Adrenal gland (tissue), 5 donors: ENCODE data around the gene TPST1.

Experiments
- CTCF ChIP-seq, 6 experiments: fragments of 450-650 bp in 4 of 6; fragments of 200-600 bp in 2 of 6; sonication (generic) in 1 of 6; IDR thresholded peaks; 1 replicate in 5 of 6; 2 replicates in 1 of 6; pipeline versions ENCODE4 v1.5.1 to v1.8.0; 2016 to 2021; ENCODE audit warnings: antibody characterized with exemption in 6 of 6, mild to moderate bottlenecking in 2 of 6, moderate library complexity in 1 of 6
- POLR2A ChIP-seq, 2 donors: fragments of 450-650 bp; IDR thresholded peaks; one replicate each; pipeline ENCODE4 v1.6.1; 2017; ENCODE audit warnings: antibody characterized with exemption in 2 of 2, mild to moderate bottlenecking in 2 of 2, moderate library complexity in 1 of 2
- donor health status: DM: no; HTN: no; CAD: no.

DNA sequence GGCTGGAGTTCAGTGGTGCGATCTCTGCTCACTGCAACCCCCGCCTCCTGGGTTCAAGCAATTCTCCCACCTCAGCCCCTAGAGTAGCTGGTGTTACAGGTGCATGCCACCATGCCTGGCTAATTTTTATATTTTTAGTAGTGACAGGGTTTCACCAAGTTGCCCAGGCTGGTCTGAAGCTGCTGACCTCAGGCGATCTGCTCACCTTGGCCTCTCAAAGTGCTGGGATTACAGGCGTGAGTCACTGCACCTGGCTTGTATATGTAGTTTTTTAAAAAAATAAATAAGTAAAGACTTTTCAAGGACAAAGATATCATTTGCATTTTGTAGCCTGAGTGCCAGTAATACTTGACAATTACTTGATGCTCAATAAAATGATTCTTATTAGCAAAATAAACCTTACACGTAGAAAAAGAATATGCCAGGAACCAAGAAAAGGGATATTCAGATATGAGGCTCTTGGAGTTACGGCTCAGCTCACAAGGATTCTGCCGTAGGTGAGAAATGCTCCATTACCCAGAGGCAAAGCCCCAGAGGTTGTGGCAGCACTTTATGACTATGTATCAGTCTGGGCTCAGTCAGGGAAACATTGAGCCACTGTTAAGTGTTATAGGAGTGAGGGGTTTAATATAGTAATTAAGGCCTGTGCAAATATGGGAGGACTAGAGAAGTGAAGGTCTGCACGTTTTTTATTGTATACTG, 98.5 kb downstream of the TPST1 start:
- TF ChIP-seq CTCF (IDR thresholded peaks at IDR 0.05), result no peak
- no peak for TF ChIP-seq POLR2A (IDR thresholded peaks at IDR 0.05)
